A549 (cell line): ENCODE data around the gene TMEM53.

Experiments used
- BHLHE40 ChIP-seq: IDR thresholded peaks from 2 replicates; pipeline ENCODE4 v1.6.1; 2012; ENCODE audit warnings: low read depth, low read length, inconsistent platforms
- ELK1 ChIP-seq: fragments of 150-350 bp; IDR thresholded peaks from 2 replicates; pipeline ENCODE4 v1.6.1; 2014; ENCODE audit warnings: low read depth, mild to moderate bottlenecking, low read length
- GATA3 ChIP-seq: IDR thresholded peaks from 2 replicates; pipeline ENCODE4 v1.6.1; 2012; ENCODE audit warnings: borderline replicate concordance
- KDM5A ChIP-seq: fragments of 200-600 bp; sonication (generic); IDR thresholded peaks from 2 replicates; pipeline ENCODE4 v1.6.1; 2016; ENCODE audit warnings: antibody characterized with exemption, mild to moderate bottlenecking
- MAZ ChIP-seq: fragments of 150-350 bp; IDR thresholded peaks from 2 replicates; pipeline ENCODE4 v1.6.1; 2014; ENCODE audit warnings: antibody characterized with exemption, low read depth, low read length, borderline replicate concordance
- NPAS2 ChIP-seq: fragments of 250-450 bp; sonication (Bioruptor Pico); IDR thresholded peaks from 2 replicates; pipeline ENCODE4 v1.8.0; 2022; ENCODE audit warnings: mild to moderate bottlenecking, moderate library complexity, borderline replicate concordance
- NR3C1 ChIP-seq: fragments of >200 bp; sonication (Bioruptor Twin); formaldehyde crosslinking; IDR thresholded peaks from 3 replicates; pipeline ENCODE4 v1.6.1; 2017
- POLR2A ChIP-seq: IDR thresholded peaks from 2 replicates; pipeline ENCODE4 v1.6.1; 2012; ENCODE audit warnings: mild to moderate bottlenecking, low read length
- RAD21 ChIP-seq, 2 experiments: fragments of >200 bp in 1 of 2; sonication (Bioruptor Twin) in 1 of 2; formaldehyde crosslinking in 1 of 2; IDR thresholded peaks in 1 of 2; conservative IDR thresholded peaks in 1 of 2; 2 replicates in 1 of 2; 3 replicates in 1 of 2; pipeline ENCODE4 v1.6.1; 2012 to 2018; ENCODE audit warnings: inconsistent platforms in 1 of 2
- REST ChIP-seq: fragments of 200-600 bp; sonication (generic); IDR thresholded peaks from 2 replicates; pipeline ENCODE4 v1.6.1; 2016; ENCODE audit warnings: antibody characterized with exemption, mild to moderate bottlenecking, moderate library complexity
- TF ChIP-seq, protein P1 (sequence below): IDR thresholded peaks from 2 replicates; pipeline ENCODE4 v1.6.1; 2012
- TF ChIP-seq, protein P2 (sequence below): fragments of >200 bp; sonication (Bioruptor Twin); formaldehyde crosslinking; IDR thresholded peaks from 3 replicates; pipeline ENCODE4 v1.5.1; 2016

GRCh38 chr1:44648529-44649250, 25.6 kb downstream of the TMEM53 start:
- TF ChIP-seq NR3C1 = no peak
- no peak for TF ChIP-seq REST
- TF ChIP-seq, protein P1, sequence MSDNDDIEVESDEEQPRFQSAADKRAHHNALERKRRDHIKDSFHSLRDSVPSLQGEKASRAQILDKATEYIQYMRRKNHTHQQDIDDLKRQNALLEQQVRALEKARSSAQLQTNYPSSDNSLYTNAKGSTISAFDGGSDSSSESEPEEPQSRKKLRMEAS = no peak
- TF ChIP-seq, protein P2, sequence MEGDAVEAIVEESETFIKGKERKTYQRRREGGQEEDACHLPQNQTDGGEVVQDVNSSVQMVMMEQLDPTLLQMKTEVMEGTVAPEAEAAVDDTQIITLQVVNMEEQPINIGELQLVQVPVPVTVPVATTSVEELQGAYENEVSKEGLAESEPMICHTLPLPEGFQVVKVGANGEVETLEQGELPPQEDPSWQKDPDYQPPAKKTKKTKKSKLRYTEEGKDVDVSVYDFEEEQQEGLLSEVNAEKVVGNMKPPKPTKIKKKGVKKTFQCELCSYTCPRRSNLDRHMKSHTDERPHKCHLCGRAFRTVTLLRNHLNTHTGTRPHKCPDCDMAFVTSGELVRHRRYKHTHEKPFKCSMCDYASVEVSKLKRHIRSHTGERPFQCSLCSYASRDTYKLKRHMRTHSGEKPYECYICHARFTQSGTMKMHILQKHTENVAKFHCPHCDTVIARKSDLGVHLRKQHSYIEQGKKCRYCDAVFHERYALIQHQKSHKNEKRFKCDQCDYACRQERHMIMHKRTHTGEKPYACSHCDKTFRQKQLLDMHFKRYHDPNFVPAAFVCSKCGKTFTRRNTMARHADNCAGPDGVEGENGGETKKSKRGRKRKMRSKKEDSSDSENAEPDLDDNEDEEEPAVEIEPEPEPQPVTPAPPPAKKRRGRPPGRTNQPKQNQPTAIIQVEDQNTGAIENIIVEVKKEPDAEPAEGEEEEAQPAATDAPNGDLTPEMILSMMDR = no peak
- TF ChIP-seq BHLHE40 = no peak
- no peak for TF ChIP-seq POLR2A
- no peak for TF ChIP-seq MAZ
- no peak for TF ChIP-seq GATA3
- TF ChIP-seq KDM5A = no peak
- no peak for TF ChIP-seq ELK1
- no peak for TF ChIP-seq RAD21 (conservative IDR thresholded peaks at IDR 0.05 in 1 of 2, IDR thresholded peaks at IDR 0.05 in 1 of 2)
- TF ChIP-seq NPAS2 = no peak
